VCaP (cell line): ENCODE data around the gene ECPAS.

Experiments
- H3K27ac ChIP-seq: fragments of 450-650 bp; 2 replicates; pipeline ENCODE4 v1.5.1; 2017
- TF ChIP-seq, protein P1 (sequence below): fragments of 450-650 bp; conservative IDR thresholded peaks from 2 replicates; pipeline ENCODE4 v1.5.1; 2017; ENCODE audit warnings: mild to moderate bottlenecking, moderate library complexity

Gene ECPAS

GRCh38 chr9:111316796-111317195 lies 167.4 kb downstream of the ECPAS start:
- TF ChIP-seq, protein P1, sequence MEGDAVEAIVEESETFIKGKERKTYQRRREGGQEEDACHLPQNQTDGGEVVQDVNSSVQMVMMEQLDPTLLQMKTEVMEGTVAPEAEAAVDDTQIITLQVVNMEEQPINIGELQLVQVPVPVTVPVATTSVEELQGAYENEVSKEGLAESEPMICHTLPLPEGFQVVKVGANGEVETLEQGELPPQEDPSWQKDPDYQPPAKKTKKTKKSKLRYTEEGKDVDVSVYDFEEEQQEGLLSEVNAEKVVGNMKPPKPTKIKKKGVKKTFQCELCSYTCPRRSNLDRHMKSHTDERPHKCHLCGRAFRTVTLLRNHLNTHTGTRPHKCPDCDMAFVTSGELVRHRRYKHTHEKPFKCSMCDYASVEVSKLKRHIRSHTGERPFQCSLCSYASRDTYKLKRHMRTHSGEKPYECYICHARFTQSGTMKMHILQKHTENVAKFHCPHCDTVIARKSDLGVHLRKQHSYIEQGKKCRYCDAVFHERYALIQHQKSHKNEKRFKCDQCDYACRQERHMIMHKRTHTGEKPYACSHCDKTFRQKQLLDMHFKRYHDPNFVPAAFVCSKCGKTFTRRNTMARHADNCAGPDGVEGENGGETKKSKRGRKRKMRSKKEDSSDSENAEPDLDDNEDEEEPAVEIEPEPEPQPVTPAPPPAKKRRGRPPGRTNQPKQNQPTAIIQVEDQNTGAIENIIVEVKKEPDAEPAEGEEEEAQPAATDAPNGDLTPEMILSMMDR, result no peak
- H3K27ac ChIP-seq, result no peak overlapping the region
